Measurements from ENCODE around the gene DOCK4. TPM values are rescaled to one million over a fixed set of nuclear protein-coding genes. Genes with fewer than 3 reads are reported as not detected.

DOCK4 gene
- total RNA-seq, 1 donor from 2014 or later: 43.5 TPM

GRCh38 chr7:112019932-112020331 lies 186.3 kb downstream of the DOCK4 start:
- intact Hi-C loops (cut with DNase I): no loop called here
- no peaks in the 10 kb centered on the region for H3K9me3 ChIP-seq
- H3K4me1 ChIP-seq: peaks cover 0 to 6% of the 10 kb centered on the region in 2 donors
- TF ChIP-seq, protein P1, sequence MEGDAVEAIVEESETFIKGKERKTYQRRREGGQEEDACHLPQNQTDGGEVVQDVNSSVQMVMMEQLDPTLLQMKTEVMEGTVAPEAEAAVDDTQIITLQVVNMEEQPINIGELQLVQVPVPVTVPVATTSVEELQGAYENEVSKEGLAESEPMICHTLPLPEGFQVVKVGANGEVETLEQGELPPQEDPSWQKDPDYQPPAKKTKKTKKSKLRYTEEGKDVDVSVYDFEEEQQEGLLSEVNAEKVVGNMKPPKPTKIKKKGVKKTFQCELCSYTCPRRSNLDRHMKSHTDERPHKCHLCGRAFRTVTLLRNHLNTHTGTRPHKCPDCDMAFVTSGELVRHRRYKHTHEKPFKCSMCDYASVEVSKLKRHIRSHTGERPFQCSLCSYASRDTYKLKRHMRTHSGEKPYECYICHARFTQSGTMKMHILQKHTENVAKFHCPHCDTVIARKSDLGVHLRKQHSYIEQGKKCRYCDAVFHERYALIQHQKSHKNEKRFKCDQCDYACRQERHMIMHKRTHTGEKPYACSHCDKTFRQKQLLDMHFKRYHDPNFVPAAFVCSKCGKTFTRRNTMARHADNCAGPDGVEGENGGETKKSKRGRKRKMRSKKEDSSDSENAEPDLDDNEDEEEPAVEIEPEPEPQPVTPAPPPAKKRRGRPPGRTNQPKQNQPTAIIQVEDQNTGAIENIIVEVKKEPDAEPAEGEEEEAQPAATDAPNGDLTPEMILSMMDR (IDR thresholded peaks at IDR 0.05): no peak
- H3K27ac ChIP-seq: no peak overlapping the region
- H3K27me3 ChIP-seq: no peaks in the 10 kb centered on the region
- no peaks in the 10 kb centered on the region for H3K36me3 ChIP-seq
- no peak for DNase-seq (ENCODE audit: low spot score in 2 of 2)
- H3K4me3 ChIP-seq: no peak overlapping the region

DNA sequence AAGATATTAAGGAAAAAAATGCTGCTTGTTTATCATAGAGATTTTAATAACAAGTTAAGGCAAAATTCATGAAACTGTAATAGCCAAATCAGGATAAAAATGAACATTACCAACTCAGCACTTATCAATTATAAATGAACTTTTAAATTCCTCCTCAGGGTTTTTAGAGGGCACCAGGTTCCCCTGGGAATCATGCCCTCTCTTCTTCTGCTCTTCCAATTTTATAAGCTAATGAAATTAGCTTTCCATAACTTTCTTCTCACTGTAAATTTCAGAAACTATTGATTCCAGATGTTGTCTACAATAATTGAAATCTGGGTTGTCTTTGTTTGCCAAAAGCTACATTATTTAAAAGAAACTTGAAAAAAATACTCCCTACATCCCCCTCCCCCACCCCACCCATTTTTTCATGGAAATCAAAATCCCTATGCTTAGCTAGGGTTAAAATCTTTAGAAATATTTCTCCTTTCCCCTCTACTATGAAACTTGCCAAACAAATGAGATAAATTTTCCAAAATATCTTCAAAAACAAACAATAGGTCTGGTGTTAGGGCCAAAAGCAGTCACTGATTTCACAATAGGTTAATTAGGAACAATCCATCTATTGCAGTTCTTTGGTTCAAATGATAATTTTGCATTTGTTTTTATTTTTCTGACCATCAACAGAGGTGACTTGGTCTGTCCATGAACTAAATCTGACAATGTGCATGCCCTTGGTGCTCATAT lies 187.7 kb downstream of the DOCK4 start:
- Histone ChIP-seq H3K4me3 (no peak overlapping the region), H3K9me3 (no peaks in the 10 kb centered on the region), H3K27ac (no peak overlapping the region), H3K36me3 (no peaks in the 10 kb centered on the region), H3K4me1 (peaks cover 0 to 6% of the 10 kb centered on the region in 2 donors), H3K27me3 (no peaks in the 10 kb centered on the region)
- TF ChIP-seq, protein P1 (IDR thresholded peaks at IDR 0.05): no peak
- intact Hi-C loops (cut with DNase I): no loop called here
- DNase-seq (ENCODE audit: low spot score in 2 of 2): no peak

GRCh38 chr7:112015146-112015545 lies 191.1 kb downstream of the DOCK4 start:
- H3K4me3 ChIP-seq: no peak overlapping the region
- no peaks in the 10 kb centered on the region for H3K36me3 ChIP-seq
- no peak for DNase-seq (ENCODE audit: low spot score in 2 of 2)
- no peak overlapping the region for H3K27ac ChIP-seq
- no peaks in the 10 kb centered on the region for H3K27me3 ChIP-seq
- intact Hi-C loops (cut with DNase I): no loop called here
- H3K4me1 ChIP-seq: peaks cover 0 to 7% of the 10 kb centered on the region in 2 donors
- TF ChIP-seq, protein P1 (IDR thresholded peaks at IDR 0.05): no peak
- no peaks in the 10 kb centered on the region for H3K9me3 ChIP-seq

DNA sequence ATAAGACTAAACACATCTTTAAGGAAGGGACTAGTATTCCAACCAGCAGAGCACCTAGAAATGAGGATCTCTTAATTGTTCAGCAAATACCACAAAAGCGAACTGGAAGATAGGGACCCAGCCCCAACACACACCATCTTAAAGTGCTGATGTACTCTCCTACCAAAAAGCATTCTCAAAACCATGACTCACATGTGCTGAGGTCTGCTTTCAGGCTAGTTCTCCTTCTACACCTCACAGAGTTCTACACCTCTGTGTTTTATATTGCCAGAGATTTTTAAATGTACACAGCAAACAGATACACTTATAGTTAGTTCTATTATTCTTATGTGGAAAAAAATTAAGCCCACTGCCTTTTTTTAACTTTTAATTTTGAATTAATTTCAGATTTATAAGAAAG lies 191.9 kb downstream of the DOCK4 start:
- DNase-seq (ENCODE audit: low spot score in 2 of 2): no peak
- intact Hi-C loops (cut with DNase I): no loop called here
- no peak overlapping the region for H3K27ac ChIP-seq
- TF ChIP-seq, protein P1 (IDR thresholded peaks at IDR 0.05): no peak
- H3K4me1 ChIP-seq: peaks cover 0 to 2% of the 10 kb centered on the region in 2 donors
- no peaks in the 10 kb centered on the region for H3K36me3 ChIP-seq
- H3K9me3 ChIP-seq: no peaks in the 10 kb centered on the region
- no peaks in the 10 kb centered on the region for H3K27me3 ChIP-seq
- H3K4me3 ChIP-seq: no peak overlapping the region

- TF ChIP-seq, protein P1 (IDR thresholded peaks at IDR 0.05): no peak
- DNase-seq (ENCODE audit: low spot score in 2 of 2): no peak
- intact Hi-C loops (cut with DNase I): no loop called here
Observed at GRCh38 chr7:112013274-112013673, 192.9 kb downstream of the DOCK4 start.

More at GRCh38 chr7:112013274-112013673, 192.9 kb downstream of the DOCK4 start:
- no peaks in the 10 kb centered on the region for H3K27me3 ChIP-seq
- no peak overlapping the region for H3K27ac ChIP-seq
- H3K4me1 ChIP-seq: peaks cover 0 to 2% of the 10 kb centered on the region in 2 donors
- no peaks in the 10 kb centered on the region for H3K9me3 ChIP-seq
- H3K4me3 ChIP-seq: no peak overlapping the region
- H3K36me3 ChIP-seq: no peaks in the 10 kb centered on the region
